Measurements from ENCODE around the gene RIIAD1. TPM values are rescaled to one million over a fixed set of nuclear protein-coding genes. Genes with fewer than 3 reads are reported as not detected.
"Not testable (repeated sequence)": the region's sequence is repeated elsewhere in the genome, so short reads cannot be mapped to it uniquely, and the experiment has no call there.

Gene RIIAD1
- total and polyA plus RNA-seq, 7 experiments from 2014 or later = not detected

DNA sequence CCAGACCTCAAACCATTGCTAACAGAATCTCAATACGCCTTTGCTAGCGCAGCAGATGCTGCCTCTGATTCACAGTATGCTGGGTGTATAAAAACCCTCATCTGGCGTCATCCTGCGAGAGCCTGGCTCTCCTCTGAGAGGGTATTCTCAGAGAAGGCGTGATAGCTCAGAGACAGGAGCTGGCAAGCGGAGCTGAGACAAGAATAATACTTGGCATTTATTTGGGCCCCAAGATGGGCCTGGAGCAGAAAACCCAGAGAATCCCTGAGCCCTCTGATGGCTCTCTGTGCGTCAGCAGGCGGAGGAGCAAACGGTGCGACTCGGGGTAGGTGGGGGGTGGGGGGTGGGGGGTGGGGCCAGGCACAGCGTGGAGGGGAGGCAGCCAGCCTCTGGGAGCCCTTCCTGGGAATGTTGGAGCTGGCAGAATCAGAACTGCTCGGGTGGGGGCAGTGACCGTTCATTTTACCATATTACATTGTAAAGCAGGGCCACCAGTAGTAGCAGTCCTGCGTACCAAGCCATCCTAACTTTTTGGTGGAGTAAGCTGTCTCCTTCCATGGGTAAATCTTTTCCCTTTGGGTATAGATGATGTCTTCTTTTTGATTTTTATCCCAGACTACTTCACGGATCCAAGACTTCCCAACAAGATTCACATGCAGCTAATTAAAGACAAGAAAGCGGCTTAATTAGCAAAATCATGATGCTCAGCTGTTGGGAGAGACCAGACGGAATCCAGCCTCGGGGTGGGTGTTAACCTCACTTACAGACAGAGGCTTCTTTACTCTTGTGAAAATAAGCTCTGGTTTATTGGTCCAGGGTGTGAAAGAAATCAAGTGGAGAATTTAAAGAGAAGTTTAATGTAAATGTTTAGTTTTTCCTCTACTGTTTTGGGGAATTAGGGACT lies 7.1 kb downstream of the RIIAD1 start:
- no peak for DNase-seq
- CTCF ChIA-PET = no interaction called here
- Mint-ChIP-seq H3K4me3 (no peak overlapping the region), H3K4me1 (peaks cover 0 to 3% (median 0%) of the 10 kb centered on the region in 7 donors), H3K27ac (no peak overlapping the region), H3K9me3 (no peaks in the 10 kb centered on the region), H3K27me3 (peaks cover 50 to 69% (median 60%) of the 10 kb centered on the region in 5 donors), H3K36me3 (peaks cover 0 to 6% (median 0%) of the 10 kb centered on the region in 5 donors)
- H3K4me3 ChIP-seq (ENCODE audit: low read length) = no peak overlapping the region
- no peaks in the 10 kb centered on the region for H3K9me3 ChIP-seq (ENCODE audit: control insufficient read depth in 2 of 3, low read length in 3 of 3)
- H3K36me3 ChIP-seq (ENCODE audit: control insufficient read depth in 2 of 3, insufficient read depth in 3 of 3, low read length in 3 of 3) = no peaks in the 10 kb centered on the region
- H3K27ac ChIP-seq (ENCODE audit: low read depth, low read length) = no peak overlapping the region
- ATAC-seq = no peak
- peaks cover 0 to 4% of the 10 kb centered on the region in 2 donors for H3K27me3 ChIP-seq (ENCODE audit: control insufficient read depth in 2 of 2, insufficient read depth in 2 of 2, low read length in 2 of 2)
- POLR2A ChIA-PET = interaction anchor here (0.6 kb wide), 1 partner anchor 68 kb away, joined by 3 read pairs; no protein-coding TSS in a partner anchor
- H3K4me1 ChIP-seq (ENCODE audit: control insufficient read depth in 2 of 2, insufficient read depth in 2 of 2, low read length in 2 of 2) = no peaks in the 10 kb centered on the region
- intact Hi-C loops (cut with micrococcal nuclease) = no loop called here

GRCh38 chr1:151729157-151729965 lies 8.0 kb downstream of the RIIAD1 start:
- Mint-ChIP-seq H3K36me3 (peaks cover 0 to 6% (median 0%) of the 10 kb centered on the region in 5 donors), H3K4me1 (peaks cover 0 to 1% (median 0%) of the 10 kb centered on the region in 7 donors), H3K27me3 (peaks cover 44 to 68% (median 51%) of the 10 kb centered on the region in 5 donors), H3K9me3 (no peaks in the 10 kb centered on the region), H3K27ac (no peak overlapping the region), H3K4me3 (no peak overlapping the region)
- ATAC-seq (no peak), DNase-seq (no peak)
- ChIA-PET CTCF (interaction anchor here (0.6 to 1.3 kb wide), 2 partner anchors 135 to 272 kb away, joined by 3 to 6 read pairs; no protein-coding TSS in a partner anchor), POLR2A (interaction anchor here (0.6 kb wide), 1 partner anchor 69 kb away, joined by 3 read pairs; no protein-coding TSS in a partner anchor)
- intact Hi-C loops (cut with micrococcal nuclease) = no loop called here
- Histone ChIP-seq H3K27me3 (ENCODE audit: control insufficient read depth in 2 of 2, insufficient read depth in 2 of 2, low read length in 2 of 2) (peaks cover 0 to 4% of the 10 kb centered on the region in 2 donors), H3K27ac (ENCODE audit: low read depth, low read length) (no peak overlapping the region), H3K4me1 (ENCODE audit: control insufficient read depth in 2 of 2, insufficient read depth in 2 of 2, low read length in 2 of 2) (no peaks in the 10 kb centered on the region), H3K36me3 (ENCODE audit: control insufficient read depth in 2 of 3, insufficient read depth in 3 of 3, low read length in 3 of 3) (no peaks in the 10 kb centered on the region), H3K9me3 (ENCODE audit: control insufficient read depth in 2 of 3, low read length in 3 of 3) (no peaks in the 10 kb centered on the region), H3K4me3 (ENCODE audit: low read length) (no peak overlapping the region)

- intact Hi-C loops (cut with micrococcal nuclease) = no loop called here
- no peaks in the 10 kb centered on the region for H3K36me3 ChIP-seq (ENCODE audit: control insufficient read depth in 2 of 3, insufficient read depth in 3 of 3, low read length in 3 of 3)
- ChIA-PET POLR2A (no interaction called here), CTCF (interaction anchor here (1.3 kb wide), 1 partner anchor 136 kb away, joined by 6 read pairs; no protein-coding TSS in a partner anchor)
- no peaks in the 10 kb centered on the region for H3K9me3 Mint-ChIP-seq
- no peak for ATAC-seq
- peaks cover 0 to 1% (median 0%) of the 10 kb centered on the region in 7 donors for H3K4me1 Mint-ChIP-seq
- H3K4me3 Mint-ChIP-seq = no peak overlapping the region
- H3K27ac ChIP-seq (ENCODE audit: low read depth, low read length) = no peak overlapping the region
- H3K27ac Mint-ChIP-seq = no peak overlapping the region
- peaks cover 0 to 6% (median 0%) of the 10 kb centered on the region in 5 donors for H3K36me3 Mint-ChIP-seq
- H3K27me3 ChIP-seq (ENCODE audit: control insufficient read depth in 2 of 2, insufficient read depth in 2 of 2, low read length in 2 of 2) = peaks cover 0 to 4% of the 10 kb centered on the region in 2 donors
- peaks cover 45 to 67% (median 48%) of the 10 kb centered on the region in 5 donors for H3K27me3 Mint-ChIP-seq
- H3K4me1 ChIP-seq (ENCODE audit: control insufficient read depth in 2 of 2, insufficient read depth in 2 of 2, low read length in 2 of 2) = no peaks in the 10 kb centered on the region
- H3K4me3 ChIP-seq (ENCODE audit: low read length) = no peak overlapping the region
- no peaks in the 10 kb centered on the region for H3K9me3 ChIP-seq (ENCODE audit: control insufficient read depth in 2 of 3, low read length in 3 of 3)
- no peak for DNase-seq
These were observed 8.6 kb downstream of the RIIAD1 start for GRCh38 chr1:151729966-151730291.

DNA sequence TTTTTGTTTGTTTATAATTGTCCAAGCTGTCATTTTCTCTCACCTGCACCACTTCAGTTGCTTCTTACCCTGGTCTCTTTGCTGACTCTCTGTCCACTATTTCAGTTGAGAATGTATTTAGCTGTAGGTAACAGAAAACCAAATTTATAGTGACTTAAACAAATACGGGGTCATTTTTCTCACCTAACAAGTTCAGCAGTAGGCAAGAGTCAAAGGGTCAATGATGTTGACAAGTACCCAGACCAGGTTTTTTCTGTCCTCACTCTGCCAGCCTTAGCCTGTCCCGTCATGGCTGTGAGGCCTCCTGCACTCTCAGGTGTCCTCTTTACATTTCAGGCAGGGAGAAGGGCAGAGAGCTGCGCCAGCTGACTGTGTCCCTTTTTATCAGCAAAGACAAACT lies 11.8 kb downstream of the RIIAD1 start:
- peaks cover 0 to 4% (median 0%) of the 10 kb centered on the region in 7 donors for H3K4me1 Mint-ChIP-seq
- H3K27me3 ChIP-seq (ENCODE audit: control insufficient read depth in 2 of 2, insufficient read depth in 2 of 2, low read length in 2 of 2) = no peaks in the 10 kb centered on the region
- intact Hi-C loops (cut with micrococcal nuclease) = no loop called here
- ChIA-PET CTCF (interaction anchor here (0.5 to 3.2 kb wide), 3 partner anchors 139 to 210 kb away, joined by 3 to 22 read pairs (median 3); no protein-coding TSS in a partner anchor), POLR2A (no interaction called here)
- no peaks in the 10 kb centered on the region for H3K36me3 ChIP-seq (ENCODE audit: control insufficient read depth in 2 of 3, insufficient read depth in 3 of 3, low read length in 3 of 3)
- H3K27ac ChIP-seq (ENCODE audit: low read depth, low read length) = no peak overlapping the region
- H3K27ac Mint-ChIP-seq = no peak overlapping the region
- no peak for DNase-seq
- no peaks in the 10 kb centered on the region for H3K4me1 ChIP-seq (ENCODE audit: control insufficient read depth in 2 of 2, insufficient read depth in 2 of 2, low read length in 2 of 2)
- peaks cover 22 to 41% (median 24%) of the 10 kb centered on the region in 5 donors for H3K27me3 Mint-ChIP-seq
- H3K4me3 Mint-ChIP-seq = no peak overlapping the region
- peaks cover 0 to 11% (median 9%) of the 10 kb centered on the region in 3 experiments for H3K9me3 ChIP-seq (ENCODE audit: control insufficient read depth in 2 of 3, low read length in 3 of 3)
- ATAC-seq = no peak
- H3K9me3 Mint-ChIP-seq = peaks cover 0 to 18% (median 8%) of the 10 kb centered on the region in 11 donors
- H3K36me3 Mint-ChIP-seq = peaks cover 0 to 12% (median 5%) of the 10 kb centered on the region in 5 donors
- no peak overlapping the region for H3K4me3 ChIP-seq (ENCODE audit: low read length)

DNA sequence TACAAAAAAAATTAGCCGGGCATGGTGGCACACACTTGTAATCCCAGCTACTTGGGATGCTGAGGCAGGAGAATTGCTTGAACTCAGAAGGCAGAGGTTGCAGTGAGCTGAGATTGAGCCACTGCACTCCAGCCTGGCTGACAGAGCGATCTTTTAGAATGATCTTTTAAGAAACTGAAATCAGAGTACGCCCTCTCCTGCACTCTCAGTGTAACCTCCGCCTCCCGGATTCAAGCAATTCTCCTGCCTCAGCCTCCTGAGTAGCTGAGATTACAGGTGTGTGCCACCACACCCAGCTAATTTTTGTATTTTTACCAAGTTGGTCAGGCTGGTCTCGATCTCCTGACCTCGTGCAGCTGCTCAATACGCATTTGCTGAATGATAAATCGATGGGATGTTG lies 12.7 kb downstream of the RIIAD1 start:
- POLR2A ChIA-PET; H3K4me1 ChIP-seq (ENCODE audit: control insufficient read depth in 2 of 2, insufficient read depth in 2 of 2, low read length in 2 of 2); H3K27ac ChIP-seq (ENCODE audit: low read depth, low read length); H3K36me3 ChIP-seq (ENCODE audit: control insufficient read depth in 2 of 3, insufficient read depth in 3 of 3, low read length in 3 of 3); intact Hi-C loops (cut with micrococcal nuclease); H3K4me3 ChIP-seq (ENCODE audit: low read length); H3K27me3 ChIP-seq (ENCODE audit: control insufficient read depth in 2 of 2, insufficient read depth in 2 of 2, low read length in 2 of 2); H3K4me1 Mint-ChIP-seq; ATAC-seq; DNase-seq; H3K27ac Mint-ChIP-seq: not testable (repeated sequence)
- peaks cover 16 to 37% (median 18%) of the 10 kb centered on the region in 5 donors for H3K27me3 Mint-ChIP-seq
- peaks cover 0 to 12% (median 6%) of the 10 kb centered on the region in 5 donors for H3K36me3 Mint-ChIP-seq
- H3K9me3 ChIP-seq (ENCODE audit: control insufficient read depth in 2 of 3, low read length in 3 of 3) = peaks cover 0 to 12% (median 9%) of the 10 kb centered on the region in 3 experiments
- CTCF ChIA-PET = interaction anchor here (0.8 to 3.2 kb wide), 10 partner anchors 13 to 290 kb away, joined by 3 to 22 read pairs (median 4); partner anchors contain the start of gene RIIAD1
- peaks cover 0 to 23% (median 11%) of the 10 kb centered on the region in 11 donors for H3K9me3 Mint-ChIP-seq
- H3K4me3 Mint-ChIP-seq = peak overlapping the region in 1 of 10 donors; percentile 16

DNA sequence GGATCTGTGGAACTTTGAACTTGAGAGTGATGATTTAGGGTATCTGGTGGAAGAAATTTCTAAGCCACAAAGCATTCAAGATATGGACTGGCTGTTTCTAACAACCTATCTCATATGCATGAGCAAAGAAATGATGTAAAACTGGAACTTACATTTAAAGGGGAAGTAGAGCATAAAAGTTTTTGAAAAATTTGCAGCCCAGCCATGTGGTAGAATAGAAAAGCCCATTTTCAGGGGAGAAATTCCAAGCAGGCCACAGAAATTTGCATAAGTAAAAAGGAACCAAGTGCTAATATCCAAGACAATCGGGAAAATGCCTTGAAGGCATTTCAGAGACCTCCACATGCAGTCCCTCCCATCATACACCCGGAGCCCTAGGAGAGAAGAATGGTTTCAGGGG lies 15.7 kb downstream of the RIIAD1 start:
- H3K4me3 Mint-ChIP-seq = no peak overlapping the region

More for the DNA sequence above, 15.7 kb downstream of the RIIAD1 start:
- intact Hi-C loops (cut with micrococcal nuclease) = no loop called here
- H3K4me1 Mint-ChIP-seq = peaks cover 0 to 10% (median 0%) of the 10 kb centered on the region in 7 donors
- H3K4me1 ChIP-seq (ENCODE audit: control insufficient read depth in 2 of 2, insufficient read depth in 2 of 2, low read length in 2 of 2) = no peaks in the 10 kb centered on the region
- H3K27ac ChIP-seq (ENCODE audit: low read depth, low read length) = no peak overlapping the region
- ChIA-PET CTCF (interaction anchor here (1.4 kb wide), 1 partner anchor 10 kb away, joined by 3 read pairs; no protein-coding TSS in a partner anchor), POLR2A (no interaction called here)
- H3K27me3 ChIP-seq (ENCODE audit: control insufficient read depth in 2 of 2, insufficient read depth in 2 of 2, low read length in 2 of 2) = no peaks in the 10 kb centered on the region
- H3K36me3 ChIP-seq (ENCODE audit: control insufficient read depth in 2 of 3, insufficient read depth in 3 of 3, low read length in 3 of 3) = no peaks in the 10 kb centered on the region
- H3K27ac Mint-ChIP-seq = peak overlapping the region in 1 of 9 donors; percentile 0
- peaks cover 0 to 12% (median 9%) of the 10 kb centered on the region in 3 experiments for H3K9me3 ChIP-seq (ENCODE audit: control insufficient read depth in 2 of 3, low read length in 3 of 3)
- peaks cover 0 to 23% (median 11%) of the 10 kb centered on the region in 11 donors for H3K9me3 Mint-ChIP-seq
- no peak for ATAC-seq
- H3K4me3 ChIP-seq (ENCODE audit: low read length) = no peak overlapping the region
- H3K27me3 Mint-ChIP-seq = peaks cover 0 to 17% (median 6%) of the 10 kb centered on the region in 5 donors
- no peak for DNase-seq
- peaks cover 0 to 6% (median 6%) of the 10 kb centered on the region in 5 donors for H3K36me3 Mint-ChIP-seq

All from naive thymus-derived CD4-positive, alpha-beta T cell (primary cell).